ENCODE results near the gene KMT2C.

- TF ChIP-seq ZNF263 (CRISPR knock-in tag; IDR thresholded peaks at IDR 0.05; ENCODE audit: low read depth) (no peak), HMGXB4 (CRISPR knock-in tag; IDR thresholded peaks at IDR 0.05) (no peak), IRF1 (CRISPR knock-in tag; IDR thresholded peaks at IDR 0.05) (no peak), CTCF (IDR thresholded peaks at IDR 0.05) (no peak), ESRRA (CRISPR knock-in tag; IDR thresholded peaks at IDR 0.05; ENCODE audit: borderline replicate concordance) (no peak), RELA (CRISPR knock-in tag; IDR thresholded peaks at IDR 0.05; ENCODE audit: borderline replicate concordance) (no peak), TP53 (CRISPR knock-in tag; IDR thresholded peaks at IDR 0.05) (no peak), NFYB (CRISPR knock-in tag; conservative IDR thresholded peaks at IDR 0.05; ENCODE audit: low read depth) (no peak), USF1 (CRISPR knock-in tag; IDR thresholded peaks at IDR 0.05) (no peak), SMAD3 (CRISPR knock-in tag; IDR thresholded peaks at IDR 0.05; ENCODE audit: borderline replicate concordance) (no peak), ATF2 (CRISPR knock-in tag; IDR thresholded peaks at IDR 0.05; ENCODE audit: borderline replicate concordance, low read depth) (no peak), NFATC4 (CRISPR knock-in tag; IDR thresholded peaks at IDR 0.05) (no peak), E2F4 (CRISPR knock-in tag; IDR thresholded peaks at IDR 0.05; ENCODE audit: borderline replicate concordance, low read depth) (no peak), ETV6 (CRISPR knock-in tag; IDR thresholded peaks at IDR 0.05) (no peak)
Observed at GRCh38 chr7:152335900-152336571, 99.8 kb downstream of the KMT2C start.
